Hepatocyte (in vitro differentiated cells): ENCODE results near the gene C1orf52.

ENCODE experiments used
- EZH2 ChIP-seq: fragments of 200-600 bp; sonication (generic); IDR thresholded peaks from 2 replicates; pipeline ENCODE4 v1.6.1; 2016; ENCODE audit warnings: antibody characterized with exemption, mild to moderate bottlenecking, borderline replicate concordance
- TF ChIP-seq, protein P1 (sequence below): fragments of 200-600 bp; sonication (generic); IDR thresholded peaks from 2 replicates; pipeline ENCODE4 v1.5.1; 2016; ENCODE audit warnings: antibody characterized with exemption, mild to moderate bottlenecking; ENCODE audit not compliant: poor library complexity

DNA sequence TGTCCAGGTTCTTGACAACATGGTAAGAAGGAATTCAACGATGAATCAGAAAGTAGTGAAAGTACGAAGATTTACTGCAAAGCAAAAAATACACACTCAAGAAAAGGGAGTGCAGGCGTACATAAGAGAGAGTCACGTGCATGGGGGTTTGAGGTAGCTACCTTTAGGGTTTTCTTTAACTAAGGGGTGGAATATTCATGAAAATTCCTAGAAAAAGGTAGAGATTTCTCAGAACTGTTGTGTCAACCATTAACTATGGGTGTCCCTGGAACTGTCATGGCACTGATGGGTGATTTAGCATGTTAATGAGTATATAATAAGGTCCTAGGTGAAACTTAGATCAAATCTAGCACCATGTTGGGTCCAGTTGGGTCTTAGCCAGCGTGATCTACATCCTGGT is 36.1 kb downstream of the C1orf52 start:
- TF ChIP-seq, protein P1, sequence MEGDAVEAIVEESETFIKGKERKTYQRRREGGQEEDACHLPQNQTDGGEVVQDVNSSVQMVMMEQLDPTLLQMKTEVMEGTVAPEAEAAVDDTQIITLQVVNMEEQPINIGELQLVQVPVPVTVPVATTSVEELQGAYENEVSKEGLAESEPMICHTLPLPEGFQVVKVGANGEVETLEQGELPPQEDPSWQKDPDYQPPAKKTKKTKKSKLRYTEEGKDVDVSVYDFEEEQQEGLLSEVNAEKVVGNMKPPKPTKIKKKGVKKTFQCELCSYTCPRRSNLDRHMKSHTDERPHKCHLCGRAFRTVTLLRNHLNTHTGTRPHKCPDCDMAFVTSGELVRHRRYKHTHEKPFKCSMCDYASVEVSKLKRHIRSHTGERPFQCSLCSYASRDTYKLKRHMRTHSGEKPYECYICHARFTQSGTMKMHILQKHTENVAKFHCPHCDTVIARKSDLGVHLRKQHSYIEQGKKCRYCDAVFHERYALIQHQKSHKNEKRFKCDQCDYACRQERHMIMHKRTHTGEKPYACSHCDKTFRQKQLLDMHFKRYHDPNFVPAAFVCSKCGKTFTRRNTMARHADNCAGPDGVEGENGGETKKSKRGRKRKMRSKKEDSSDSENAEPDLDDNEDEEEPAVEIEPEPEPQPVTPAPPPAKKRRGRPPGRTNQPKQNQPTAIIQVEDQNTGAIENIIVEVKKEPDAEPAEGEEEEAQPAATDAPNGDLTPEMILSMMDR = no peak
- no peak for TF ChIP-seq EZH2
